GM12878 (cell line): ENCODE results near the gene AGAP3. TPM values are rescaled to one million over a fixed set of nuclear protein-coding genes. Genes with fewer than 3 reads are reported as not detected.
A peak's percentile ranks its signal among the peaks of the same experiment; 100 is the strongest.

Source experiments
- ATAC-seq: fragments of 200-7000 bp; cut with Tn5 transposase; 3 replicates; pipeline ENCODE4 v1.9.1; 2020; ENCODE audit warnings: mild to moderate bottlenecking, moderate library complexity
- BruUV-seq: library from RNA; stranded (reverse); fragments of 400-500 nt; replicated peaks from 2 replicates; lab custom pipeline; 2021; lab: Mats Ljungman, UMichigan
- CTCF ChIA-PET: fragments of 300-600 bp; sonication (Branson Sonifier 250); formaldehyde crosslinking; extraction: SDS; loops from one replicate; lab custom pipeline; 2021; ENCODE audit warnings: inconsistent platforms; lab: Yijun Ruan, JAX
- POLR2A ChIA-PET: fragments of 350-600 bp; formaldehyde crosslinking; extraction: SDS; loops from one replicate; lab custom pipeline; 2021; ENCODE audit warnings: inconsistent platforms; lab: Charles Lee
- RAD21 ChIA-PET: fragments of 300-600 bp; sonication (Branson Sonifier 250); formaldehyde crosslinking; loops from one replicate; lab custom pipeline; 2023; ENCODE audit warnings: antibody characterized with exemption; ENCODE audit not compliant: unreplicated experiment; lab: Charles Lee
- SMC1A ChIA-PET: fragments of 300-600 bp; sonication (Branson Sonifier 250); formaldehyde crosslinking; loops from one replicate; lab custom pipeline; 2023; ENCODE audit not compliant: unreplicated experiment, uncharacterized antibody; lab: Charles Lee
- DNase-seq: peaks from one replicate; pipeline ENCODE4 v3.0.0-alpha.2; 2011; ENCODE audit warnings: low read depth, low spot score
- FAIRE-seq: peaks from 3 replicates; lab custom pipeline; 2011; peaks lifted over from hg19 to GRCh38; lab: Jason Lieb, UNC
- H2AFZ ChIP-seq: 2 replicates; pipeline ENCODE4 v1.6.0; 2011; ENCODE audit warnings: low read depth, low read length, control low read depth; ENCODE audit not compliant: control insufficient read depth
- H3K27ac ChIP-seq: 2 replicates; pipeline ENCODE4 v1.5.1; 2011; ENCODE audit warnings: control low read depth; ENCODE audit not compliant: control insufficient read depth, insufficient read depth
- H3K27me3 ChIP-seq, 2 experiments: replicated peaks in 1 of 2; 2 replicates each; pipeline versions ENCODE4 v1.6.0 to v1.6.1; 2011; ENCODE audit warnings: low read length in 1 of 2; ENCODE audit not compliant: control insufficient read depth in 2 of 2, insufficient read depth in 2 of 2
- H3K36me3 ChIP-seq, 2 experiments: 2 replicates each; pipeline ENCODE4 v1.5.1; 2011; ENCODE audit warnings: low read length in 1 of 2; ENCODE audit not compliant: control insufficient read depth in 2 of 2, insufficient read depth in 2 of 2
- H3K4me1 ChIP-seq: 2 replicates; pipeline ENCODE4 v1.6.1; 2011; ENCODE audit warnings: mild to moderate bottlenecking, low read length, moderate library complexity, mixed read lengths; ENCODE audit not compliant: control insufficient read depth, insufficient read depth
- H3K4me2 ChIP-seq: 2 replicates; pipeline ENCODE4 v1.6.0; 2011; ENCODE audit warnings: control low read depth; ENCODE audit not compliant: control insufficient read depth, insufficient read depth
- H3K4me3 ChIP-seq: fragments of 200-600 bp; sonication (generic); 2 replicates; pipeline ENCODE4 v1.5.1; 2016
- H3K79me2 ChIP-seq: 2 replicates; pipeline ENCODE4 v1.6.0; 2011; ENCODE audit warnings: low read length; ENCODE audit not compliant: control insufficient read depth, insufficient read depth
- H3K9ac ChIP-seq: 2 replicates; pipeline ENCODE4 v1.8.0; 2011; ENCODE audit warnings: low read length, control low read depth, mixed read lengths; ENCODE audit not compliant: control insufficient read depth, insufficient read depth
- H3K9me3 ChIP-seq: replicated peaks from 3 replicates; pipeline ENCODE4 v1.5.1; 2011; ENCODE audit warnings: mild to moderate bottlenecking, low read length; ENCODE audit not compliant: control insufficient read depth, insufficient read depth
- H4K20me1 ChIP-seq: 2 replicates; pipeline ENCODE4 v1.6.0; 2011; ENCODE audit not compliant: control insufficient read depth, insufficient read depth
- FOXM1 ChIP-seq: IDR thresholded peaks from 2 replicates; pipeline ENCODE4 v1.6.1; 2012; ENCODE audit warnings: low read depth, mild to moderate bottlenecking, inconsistent platforms, low read length, moderate library complexity
- HDAC6 ChIP-seq: fragments of 200-600 bp; sonication (generic); IDR thresholded peaks from one replicate; pipeline ENCODE4 v1.8.0; 2017; ENCODE audit warnings: antibody characterized with exemption; ENCODE audit not compliant: unreplicated experiment
- KAT2A ChIP-seq: conservative IDR thresholded peaks from 2 replicates; pipeline ENCODE4 v1.6.1; 2011; ENCODE audit warnings: low read depth, low read length; ENCODE audit not compliant: control insufficient read depth
- LARP7 ChIP-seq: fragments of 450-650 bp; IDR thresholded peaks from 2 replicates; pipeline ENCODE4 v1.6.1; 2017; ENCODE audit warnings: mild to moderate bottlenecking
- MYB ChIP-seq: fragments of 150-350 bp; IDR thresholded peaks from 2 replicates; pipeline ENCODE4 v1.6.1; 2014; ENCODE audit warnings: mild to moderate bottlenecking, low read depth, low read length, borderline replicate concordance
- NFYB ChIP-seq: IDR thresholded peaks from 2 replicates; pipeline ENCODE4 v1.6.1; 2011; ENCODE audit warnings: low read depth, mild to moderate bottlenecking, low read length, improper control_type of control experiment, moderate library complexity; ENCODE audit not compliant: insufficient read depth
- RAD51 ChIP-seq: fragments of 450-650 bp; IDR thresholded peaks from 2 replicates; pipeline ENCODE4 v1.6.1; 2016; ENCODE audit warnings: moderate library complexity, mild to moderate bottlenecking, inconsistent platforms
- SMAD1 ChIP-seq: fragments of 450-650 bp; IDR thresholded peaks from 2 replicates; pipeline ENCODE4 v1.6.1; 2018; ENCODE audit warnings: mild to moderate bottlenecking, low read depth; ENCODE audit not compliant: partially characterized antibody
- WGBS: methylation state at CpG from one replicate; pipeline ENCODE4 v1.1.6; 2016; ENCODE audit warnings: low lambda C conversion rate; ENCODE audit not compliant: insufficient replicate concordance, insufficient coverage; ENCODE audit errors: missing lambda C conversion rate; 5-methylcytosine and 5-hydroxymethylcytosine counted together
- in situ Hi-C: fragments of 300-500 bp; cut with MboI; formaldehyde crosslinking; loops from 9 replicates; pipeline ENCODE4 v1.14.3; 2018; ENCODE audit warnings: mixed read lengths
- intact Hi-C: fragments of 100-400 bp; cut with micrococcal nuclease; formaldehyde crosslinking; loops from one replicate; pipeline ENCODE4 v1.14.2; 2022; ENCODE audit not compliant: unreplicated experiment
- polyA plus RNA-seq, 11 experiments: library from polyadenylated mRNA; depleted of rRNA in 4 of 11; unstranded in 6 of 11; stranded (reverse) in 5 of 11; fragments of >200 nt; fragmentation: Nextera tagmentation in 4 of 11; fragmentation: Illumina TruSeq in 1 of 11; extraction: Ambion mirVana in 4 of 11; extraction: Trizol in 1 of 11; gene quantifications; 1 replicate in 1 of 11; 2 replicates in 10 of 11; pipeline versions ENCODE4 v1.2.1 to v1.2.3, GENCODE V29; 2011 to 2016; ENCODE audit warnings: inconsistent platforms in 2 of 11, missing spikeins in 2 of 11, low read depth in 1 of 11
- total RNA-seq, 4 experiments: library from RNA; depleted of rRNA in 3 of 4; stranded (reverse); fragments of >200 nt in 3 of 4; fragmentation: Illumina TruSeq in 1 of 4; extraction: Trizol in 1 of 4; gene quantifications; 2 replicates each; pipeline versions ENCODE4 v1.2.1 to v1.2.3, GENCODE V29; 2013 to 2021
- TF ChIP-seq, protein P1 (sequence below): fragments of 150-350 bp; IDR thresholded peaks from 2 replicates; pipeline ENCODE4 v1.6.1; 2016; ENCODE audit warnings: low read depth, low read length

The AGAP3 gene
- total and polyA plus RNA-seq, 10 of the 15 experiments (the other 5 are each of a cell fraction or from before 2014, with no cell fraction given), result 1.8 to 68.1 (median 15.7) TPM

DNA sequence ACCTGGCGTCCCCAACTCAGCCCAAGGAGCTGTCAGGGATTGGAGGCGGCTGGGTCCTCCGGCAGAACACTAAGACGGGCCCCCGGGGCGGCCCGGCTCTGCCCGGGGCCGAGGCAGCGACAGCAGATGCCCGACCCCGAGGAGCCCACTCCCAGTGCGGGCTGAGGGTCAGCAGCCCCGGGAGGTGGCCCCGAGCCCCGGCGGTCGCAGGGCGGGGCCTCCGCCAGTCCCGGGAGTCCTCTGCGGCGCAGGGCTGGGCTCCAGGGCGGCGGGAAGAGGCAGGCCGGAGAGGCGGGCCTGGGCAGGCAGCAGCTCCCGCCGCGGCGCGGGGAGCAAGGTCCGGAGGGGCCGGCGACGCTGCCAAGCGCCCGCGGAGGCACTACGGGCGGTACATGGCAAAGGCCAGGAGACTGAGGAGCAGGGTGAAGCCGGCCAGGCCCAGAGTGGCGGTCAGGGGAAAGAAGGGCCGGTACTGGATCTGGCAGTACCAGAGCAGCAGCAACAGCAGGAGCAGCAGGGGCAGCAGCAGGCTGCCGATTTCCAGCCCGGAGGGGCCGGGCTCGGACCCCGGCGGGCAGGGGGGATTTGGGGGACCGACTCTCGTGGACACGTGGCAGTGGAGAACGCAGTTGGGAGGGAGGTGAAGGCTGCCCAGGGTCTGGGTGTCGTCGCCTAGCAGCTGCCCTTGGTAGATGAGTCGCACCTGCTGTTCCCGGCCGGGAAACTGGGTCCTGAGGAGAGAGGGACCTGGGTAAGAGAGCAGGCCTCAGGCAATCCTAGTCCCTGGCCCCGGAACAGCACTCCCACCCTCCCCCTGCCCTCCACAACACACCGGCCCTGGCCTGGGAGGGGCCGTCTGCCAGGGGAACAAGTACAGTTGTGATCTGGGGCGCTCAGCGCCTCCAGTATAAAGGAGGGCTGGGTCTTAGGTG is 4.8 kb upstream of the AGAP3 start:
- Histone ChIP-seq H3K4me3 (peak overlapping the region; percentile 83; the same call in 1 of the 2 replicates), H3K9ac (peak overlapping the region; percentile 96), H3K36me3 (peaks cover 0 to 6% of the 10 kb centered on the region in 2 experiments; a peak in 2 of 4 replicates), H3K79me2 (peaks cover 46% of the 10 kb centered on the region), H3K4me2 (peak overlapping the region; percentile 100), H4K20me1 (no peaks in the 10 kb centered on the region; the same call in 1 of the 2 replicates), H2AFZ (no peak overlapping the region; the same call in 1 of the 2 replicates), H3K27me3 (no peaks in the 10 kb centered on the region), H3K4me1 (peaks cover 31% of the 10 kb centered on the region), H3K9me3 (no peaks in the 10 kb centered on the region), H3K27ac (peak overlapping the region; percentile 90)
- ChIA-PET RAD21 (interaction anchor here (0.7 to 1.0 kb wide), 2 partner anchors 53 kb away, joined by 3 read pairs; partner anchors contain the start of gene ABCB8), POLR2A (interaction anchor here (0.9 to 1.0 kb wide), 3 partner anchors 8 to 53 kb away, joined by 3 to 7 read pairs (median 3); partner anchors contain the start of gene ABCB8), CTCF (no interaction called here), SMC1A (interaction anchor here (0.7 kb wide), 1 partner anchor 1481 kb away, joined by 4 read pairs; no protein-coding TSS in a partner anchor)
- WGBS, result 57% methylated on average over 27 of the region's 64 CpGs
- TF ChIP-seq SMAD1 (no peak), HDAC6 (no peak), KAT2A (no peak), FOXM1 (no peak), LARP7 (no peak), RAD51 (no peak), MYB (no peak), NFYB (no peak)
- TF ChIP-seq, protein P1, sequence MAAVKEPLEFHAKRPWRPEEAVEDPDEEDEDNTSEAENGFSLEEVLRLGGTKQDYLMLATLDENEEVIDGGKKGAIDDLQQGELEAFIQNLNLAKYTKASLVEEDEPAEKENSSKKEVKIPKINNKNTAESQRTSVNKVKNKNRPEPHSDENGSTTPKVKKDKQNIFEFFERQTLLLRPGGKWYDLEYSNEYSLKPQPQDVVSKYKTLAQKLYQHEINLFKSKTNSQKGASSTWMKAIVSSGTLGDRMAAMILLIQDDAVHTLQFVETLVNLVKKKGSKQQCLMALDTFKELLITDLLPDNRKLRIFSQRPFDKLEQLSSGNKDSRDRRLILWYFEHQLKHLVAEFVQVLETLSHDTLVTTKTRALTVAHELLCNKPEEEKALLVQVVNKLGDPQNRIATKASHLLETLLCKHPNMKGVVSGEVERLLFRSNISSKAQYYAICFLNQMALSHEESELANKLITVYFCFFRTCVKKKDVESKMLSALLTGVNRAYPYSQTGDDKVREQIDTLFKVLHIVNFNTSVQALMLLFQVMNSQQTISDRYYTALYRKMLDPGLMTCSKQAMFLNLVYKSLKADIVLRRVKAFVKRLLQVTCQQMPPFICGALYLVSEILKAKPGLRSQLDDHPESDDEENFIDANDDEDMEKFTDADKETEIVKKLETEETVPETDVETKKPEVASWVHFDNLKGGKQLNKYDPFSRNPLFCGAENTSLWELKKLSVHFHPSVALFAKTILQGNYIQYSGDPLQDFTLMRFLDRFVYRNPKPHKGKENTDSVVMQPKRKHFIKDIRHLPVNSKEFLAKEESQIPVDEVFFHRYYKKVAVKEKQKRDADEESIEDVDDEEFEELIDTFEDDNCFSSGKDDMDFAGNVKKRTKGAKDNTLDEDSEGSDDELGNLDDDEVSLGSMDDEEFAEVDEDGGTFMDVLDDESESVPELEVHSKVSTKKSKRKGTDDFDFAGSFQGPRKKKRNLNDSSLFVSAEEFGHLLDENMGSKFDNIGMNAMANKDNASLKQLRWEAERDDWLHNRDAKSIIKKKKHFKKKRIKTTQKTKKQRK, result no peak
- no peak for ATAC-seq
- BruUV-seq, result no TSS peak
- no peak for DNase-seq
- in situ Hi-C loops, result no loop called here
- intact Hi-C loops, result loop anchor here (2.0 kb wide), 1 partner anchor 53 kb away; the partner anchor contains the start of gene ABCB8
- FAIRE-seq, result no peak
